HL-60 (cell line): Measurements from ENCODE around the gene GRAMD2B.

Source experiments
- DNase-seq, 2 experiments: peaks; one replicate each; pipeline ENCODE4 v3.0.0-alpha.2; 2010 to 2020; ENCODE audit warnings: low read depth in 1 of 2, low spot score in 1 of 2
- H3K27ac ChIP-seq: fragments of 250-450 bp; sonication (Bioruptor Pico); replicated peaks from 2 replicates; pipeline ENCODE4 v1.5.1; 2020; ENCODE audit warnings: mild to moderate bottlenecking, moderate library complexity
- H3K27me3 ChIP-seq: fragments of 250-450 bp; sonication (Bioruptor Pico); 2 replicates; pipeline ENCODE4 v1.5.1; 2021; ENCODE audit warnings: mild to moderate bottlenecking, moderate library complexity; ENCODE audit not compliant: insufficient read depth, poor library complexity, severe bottlenecking
- H3K4me3 ChIP-seq: replicated peaks from 2 replicates; pipeline ENCODE4 v1.5.1; 2011; ENCODE audit warnings: mild to moderate bottlenecking, control low read depth, low read length; ENCODE audit not compliant: insufficient read depth
- CTCF ChIP-seq: IDR thresholded peaks from one replicate; pipeline ENCODE4 v1.5.1; 2011; ENCODE audit warnings: low read length, control low read depth, inconsistent platforms; ENCODE audit not compliant: insufficient read depth
- GABPA ChIP-seq: IDR thresholded peaks from 2 replicates; pipeline ENCODE4 v1.6.1; 2012; ENCODE audit warnings: low read depth
- POLR2AphosphoS5 ChIP-seq: IDR thresholded peaks from 2 replicates; pipeline ENCODE4 v1.6.1; 2012; ENCODE audit warnings: low read depth
- SPI1 ChIP-seq: IDR thresholded peaks from 2 replicates; pipeline ENCODE4 v1.6.1; 2012; ENCODE audit warnings: low read depth, mild to moderate bottlenecking, borderline replicate concordance
- TF ChIP-seq, protein P1 (sequence below): IDR thresholded peaks from 2 replicates; pipeline ENCODE4 v1.6.1; 2012; ENCODE audit warnings: low read depth; ENCODE audit not compliant: insufficient replicate concordance

The GRAMD2B gene

GRCh38 chr5:126414874-126415502 lies 8.2 kb upstream of the GRAMD2B start:
- Histone ChIP-seq H3K4me3 (no peak overlapping the region), H3K27me3 (no peaks in the 10 kb centered on the region), H3K27ac (no peak overlapping the region)
- no peak for TF ChIP-seq POLR2AphosphoS5
- no peak for TF ChIP-seq CTCF
- TF ChIP-seq, protein P1, sequence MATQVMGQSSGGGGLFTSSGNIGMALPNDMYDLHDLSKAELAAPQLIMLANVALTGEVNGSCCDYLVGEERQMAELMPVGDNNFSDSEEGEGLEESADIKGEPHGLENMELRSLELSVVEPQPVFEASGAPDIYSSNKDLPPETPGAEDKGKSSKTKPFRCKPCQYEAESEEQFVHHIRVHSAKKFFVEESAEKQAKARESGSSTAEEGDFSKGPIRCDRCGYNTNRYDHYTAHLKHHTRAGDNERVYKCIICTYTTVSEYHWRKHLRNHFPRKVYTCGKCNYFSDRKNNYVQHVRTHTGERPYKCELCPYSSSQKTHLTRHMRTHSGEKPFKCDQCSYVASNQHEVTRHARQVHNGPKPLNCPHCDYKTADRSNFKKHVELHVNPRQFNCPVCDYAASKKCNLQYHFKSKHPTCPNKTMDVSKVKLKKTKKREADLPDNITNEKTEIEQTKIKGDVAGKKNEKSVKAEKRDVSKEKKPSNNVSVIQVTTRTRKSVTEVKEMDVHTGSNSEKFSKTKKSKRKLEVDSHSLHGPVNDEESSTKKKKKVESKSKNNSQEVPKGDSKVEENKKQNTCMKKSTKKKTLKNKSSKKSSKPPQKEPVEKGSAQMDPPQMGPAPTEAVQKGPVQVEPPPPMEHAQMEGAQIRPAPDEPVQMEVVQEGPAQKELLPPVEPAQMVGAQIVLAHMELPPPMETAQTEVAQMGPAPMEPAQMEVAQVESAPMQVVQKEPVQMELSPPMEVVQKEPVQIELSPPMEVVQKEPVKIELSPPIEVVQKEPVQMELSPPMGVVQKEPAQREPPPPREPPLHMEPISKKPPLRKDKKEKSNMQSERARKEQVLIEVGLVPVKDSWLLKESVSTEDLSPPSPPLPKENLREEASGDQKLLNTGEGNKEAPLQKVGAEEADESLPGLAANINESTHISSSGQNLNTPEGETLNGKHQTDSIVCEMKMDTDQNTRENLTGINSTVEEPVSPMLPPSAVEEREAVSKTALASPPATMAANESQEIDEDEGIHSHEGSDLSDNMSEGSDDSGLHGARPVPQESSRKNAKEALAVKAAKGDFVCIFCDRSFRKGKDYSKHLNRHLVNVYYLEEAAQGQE: no peak
- TF ChIP-seq GABPA: no peak
- no peak for TF ChIP-seq SPI1
- DNase-seq: no peak

DNA sequence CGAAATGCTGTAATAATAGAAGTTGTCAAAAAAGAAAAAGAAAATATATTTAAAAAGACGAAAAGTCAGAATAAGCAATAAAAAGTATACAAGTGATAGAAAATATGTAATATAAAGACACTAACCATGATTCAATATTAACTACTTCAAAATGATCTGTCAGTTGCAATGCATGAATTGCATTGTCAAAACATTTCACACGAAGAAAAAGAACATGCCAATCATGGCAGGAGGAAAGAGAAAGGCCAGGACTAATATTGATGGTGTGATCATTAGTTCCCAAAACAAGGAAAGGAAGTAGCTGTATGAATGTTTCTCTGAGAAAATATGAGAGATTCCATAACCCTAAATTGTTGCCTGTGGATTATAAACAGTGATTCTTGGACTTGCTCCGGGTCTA lies 7.4 kb upstream of the GRAMD2B start:
- TF ChIP-seq POLR2AphosphoS5 (no peak), GABPA (no peak), SPI1 (no peak), CTCF (no peak)
- TF ChIP-seq, protein P1: no peak
- Histone ChIP-seq H3K27me3 (no peaks in the 10 kb centered on the region), H3K4me3 (no peak overlapping the region), H3K27ac (no peak overlapping the region)
- DNase-seq: no peak

- no peak for DNase-seq
- TF ChIP-seq CTCF (no peak), POLR2AphosphoS5 (no peak)
- H3K4me3 ChIP-seq: no peak overlapping the region
- H3K27ac ChIP-seq: no peak overlapping the region
- no peaks in the 10 kb centered on the region for H3K27me3 ChIP-seq
Measured at GRCh38 chr5:126416266-126416925, 6.8 kb upstream of the GRAMD2B start.

DNA sequence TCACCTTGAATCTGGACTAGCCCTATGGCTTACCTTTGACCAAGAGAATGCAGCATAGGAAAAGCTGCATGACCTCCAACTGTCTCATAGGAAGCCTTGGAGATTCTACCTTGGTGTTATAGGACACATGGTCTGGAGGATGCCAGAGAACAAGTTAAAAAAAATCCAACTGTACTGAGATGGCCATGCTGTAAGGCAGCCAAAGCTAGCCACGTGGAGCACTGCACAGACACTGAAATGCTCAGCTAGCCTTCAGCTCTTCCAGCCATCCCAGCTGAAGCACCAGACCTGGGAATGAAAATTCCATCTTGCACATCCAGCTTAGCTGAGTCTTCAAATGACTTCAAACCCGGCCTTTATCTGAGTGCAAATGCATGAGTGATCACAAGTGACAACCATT lies 6.0 kb upstream of the GRAMD2B start:
- H3K27me3 ChIP-seq: no peaks in the 10 kb centered on the region
- TF ChIP-seq SPI1 (no peak), CTCF (no peak), POLR2AphosphoS5 (no peak), GABPA (no peak)
- TF ChIP-seq, protein P1: no peak
- H3K4me3 ChIP-seq: no peak overlapping the region
- no peak for DNase-seq
- H3K27ac ChIP-seq: no peak overlapping the region
